NCI-H2107 (cell line): ENCODE data around the gene MYBPC2.
"Not testable (repeated sequence)": the region's sequence is repeated elsewhere in the genome, so short reads cannot be mapped to it uniquely, and the experiment has no call there.

Source experiments
- DNase-seq: peaks from one replicate; lab custom pipeline; 2025; lab: John Stamatoyannopoulos, UW

MYBPC2 gene

GRCh38 chr19:50428772-50429463 lies 3.8 kb upstream of the MYBPC2 start:
- no peak for DNase-seq

GRCh38 chr19:50430888-50431342 lies 1.8 kb upstream of the MYBPC2 start:
- DNase-seq, result no peak

DNA sequence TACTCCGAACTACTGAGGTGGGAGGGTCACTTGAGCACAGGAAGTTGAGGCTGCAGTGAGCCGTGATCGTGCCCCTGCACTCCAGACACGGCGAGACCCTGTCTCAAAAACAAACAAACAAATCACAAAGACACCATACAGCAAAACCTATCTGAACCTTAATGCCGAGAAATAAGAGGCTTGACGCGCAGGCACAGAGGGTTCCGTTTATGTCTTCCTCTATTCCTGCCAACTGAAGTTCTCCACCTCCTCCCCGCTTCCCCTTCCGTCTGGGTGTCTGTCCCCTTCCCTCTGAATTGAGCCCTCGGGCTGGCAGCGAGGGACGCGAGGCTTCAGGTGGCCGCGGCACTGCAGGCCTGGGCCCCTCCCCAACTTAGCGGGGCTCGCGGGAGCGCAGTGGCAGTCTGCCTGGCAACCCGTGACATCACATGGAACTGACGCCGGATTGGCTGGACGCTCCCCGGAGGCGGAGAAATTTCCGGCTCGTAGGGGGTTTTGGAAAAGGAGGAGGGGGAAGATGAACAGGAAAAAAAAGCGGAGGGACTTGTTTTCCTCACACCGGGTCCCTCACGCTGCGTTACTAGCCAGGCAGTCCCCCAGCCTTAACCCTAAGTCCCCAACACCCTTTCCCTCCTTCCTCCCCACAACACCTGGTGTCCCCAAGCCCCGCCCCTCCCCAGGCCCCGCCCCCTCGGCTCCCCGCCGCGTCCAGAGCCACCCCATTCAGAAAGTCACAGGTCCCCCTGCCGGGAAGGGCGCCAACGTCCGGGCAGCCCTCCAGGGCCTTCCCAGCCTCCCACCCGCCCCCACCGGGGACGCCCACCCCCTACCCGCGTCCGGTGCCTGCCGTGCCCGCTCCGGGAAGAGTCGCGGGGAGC lies 1.1 kb upstream of the MYBPC2 start:
- peak; percentile 47 for DNase-seq

GRCh38 chr19:50433201-50434180 lies 799 bp downstream of the MYBPC2 start:
- no peak for DNase-seq

DNA sequence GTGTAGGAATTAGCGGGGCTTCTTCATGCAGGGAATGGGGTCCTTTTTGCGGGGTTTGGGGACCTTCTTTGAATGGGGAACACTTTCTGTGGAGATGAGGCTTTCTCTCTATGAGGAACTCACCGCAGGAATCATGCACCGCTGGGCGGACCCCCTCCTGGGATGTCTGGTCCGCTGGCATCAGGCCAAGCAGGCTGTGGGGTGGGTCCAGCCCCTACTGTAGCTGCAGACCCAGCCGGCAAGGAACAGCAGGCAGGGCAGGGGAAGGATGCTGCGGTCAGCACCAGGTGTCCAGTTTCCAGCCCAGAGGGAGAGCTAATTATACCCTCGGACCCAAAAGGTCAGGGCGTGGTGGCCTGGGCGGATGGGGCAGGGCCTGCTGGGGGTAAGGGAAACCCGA lies 1.8 kb downstream of the MYBPC2 start:
- no peak for DNase-seq

GRCh38 chr19:50435221-50435620 lies 2.5 kb downstream of the MYBPC2 start:
- no peak for DNase-seq

GRCh38 chr19:50435627-50436026 lies 2.9 kb downstream of the MYBPC2 start:
- DNase-seq, result no peak

GRCh38 chr19:50437862-50438449 lies 5.3 kb downstream of the MYBPC2 start:
- DNase-seq, result no peak

GRCh38 chr19:50439130-50439529 lies 6.4 kb downstream of the MYBPC2 start:
- not testable (repeated sequence) for DNase-seq

DNA sequence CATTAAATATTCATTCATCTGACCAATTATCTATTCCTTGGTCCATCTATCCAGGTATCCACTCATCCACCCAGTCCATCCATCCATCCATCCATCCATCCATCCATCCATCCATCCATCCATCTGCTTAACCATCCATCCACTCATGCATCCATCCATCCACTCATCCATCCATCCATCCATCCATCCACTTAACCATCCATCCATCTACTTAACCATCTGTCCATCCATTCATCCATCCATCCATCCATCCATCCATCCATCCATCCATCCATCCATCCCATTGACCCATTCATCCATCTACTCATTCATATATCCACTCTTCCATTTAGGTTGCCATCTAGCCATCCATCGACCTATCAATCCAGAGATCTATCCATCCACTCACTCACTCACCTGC lies 11.4 kb downstream of the MYBPC2 start:
- no peak for DNase-seq

- no peak for DNase-seq
These were observed 14.4 kb downstream of the MYBPC2 start for GRCh38 chr19:50447053-50447452.

GRCh38 chr19:50447750-50448149 lies 15.1 kb downstream of the MYBPC2 start:
- DNase-seq, result no peak

- DNase-seq, result no peak
These were observed 16.7 kb downstream of the MYBPC2 start for GRCh38 chr19:50449236-50449899.

GRCh38 chr19:50450369-50451222 lies 17.9 kb downstream of the MYBPC2 start:
- DNase-seq, result no peak

DNA sequence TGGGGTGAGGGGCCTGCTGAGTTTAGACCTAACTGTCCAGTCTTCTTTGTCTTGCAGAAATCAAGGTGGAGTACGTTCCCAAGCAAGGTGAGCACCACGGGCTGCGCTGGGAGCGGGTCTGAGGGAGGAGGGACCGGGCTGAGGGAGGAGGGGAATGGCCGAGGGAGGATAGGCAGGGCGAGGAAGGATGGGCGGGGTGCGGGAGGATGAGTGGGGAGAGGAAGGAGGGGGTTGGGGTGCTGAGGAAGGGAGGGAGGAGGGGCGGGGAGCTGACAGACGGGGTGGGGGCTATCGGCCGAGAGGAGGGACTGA lies 18.5 kb downstream of the MYBPC2 start:
- no peak for DNase-seq

DNA sequence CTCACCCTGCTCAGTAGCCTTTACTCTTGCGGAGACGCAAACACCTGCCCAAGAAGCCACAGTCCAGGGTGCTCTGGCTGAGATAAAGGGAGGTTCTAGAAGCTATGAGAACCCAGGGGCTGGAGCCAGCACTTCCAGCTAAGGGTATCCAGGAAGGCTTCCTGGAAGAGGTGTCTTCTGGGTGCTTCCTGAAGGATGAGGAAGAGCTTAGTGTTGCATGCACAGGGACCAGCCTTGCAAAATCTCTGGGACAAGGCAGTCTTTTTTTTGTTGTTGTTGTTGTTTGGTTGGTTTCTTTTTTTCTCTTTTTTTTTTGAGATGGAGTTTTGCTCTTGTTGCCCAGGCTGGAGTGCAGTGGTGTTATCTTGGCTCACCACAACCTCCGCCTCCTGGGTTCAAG lies 20.6 kb downstream of the MYBPC2 start:
- no peak for DNase-seq

- no peak for DNase-seq
These were observed 23.3 kb downstream of the MYBPC2 start for GRCh38 chr19:50455992-50456391.

DNA sequence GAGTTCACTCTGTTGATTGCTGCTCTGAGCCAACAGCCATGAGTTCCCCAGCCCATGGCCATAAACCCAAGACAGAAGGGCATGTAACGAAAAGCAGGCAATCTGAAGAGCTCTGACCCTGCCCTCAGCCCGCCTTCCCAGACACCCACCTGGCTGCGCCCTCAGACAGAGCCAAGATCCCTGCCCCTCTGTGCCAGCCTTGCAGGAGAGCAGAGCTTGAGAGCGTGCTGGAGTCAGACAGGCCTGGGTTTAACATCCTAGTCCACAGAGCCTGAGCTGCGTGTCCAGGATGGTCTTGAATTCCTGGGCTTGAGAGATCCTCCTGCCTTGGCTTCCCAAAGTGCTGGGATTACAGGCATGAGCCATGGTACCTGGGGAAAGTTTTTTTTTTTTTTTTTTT lies 24.6 kb downstream of the MYBPC2 start:
- DNase-seq, result no peak

DNA sequence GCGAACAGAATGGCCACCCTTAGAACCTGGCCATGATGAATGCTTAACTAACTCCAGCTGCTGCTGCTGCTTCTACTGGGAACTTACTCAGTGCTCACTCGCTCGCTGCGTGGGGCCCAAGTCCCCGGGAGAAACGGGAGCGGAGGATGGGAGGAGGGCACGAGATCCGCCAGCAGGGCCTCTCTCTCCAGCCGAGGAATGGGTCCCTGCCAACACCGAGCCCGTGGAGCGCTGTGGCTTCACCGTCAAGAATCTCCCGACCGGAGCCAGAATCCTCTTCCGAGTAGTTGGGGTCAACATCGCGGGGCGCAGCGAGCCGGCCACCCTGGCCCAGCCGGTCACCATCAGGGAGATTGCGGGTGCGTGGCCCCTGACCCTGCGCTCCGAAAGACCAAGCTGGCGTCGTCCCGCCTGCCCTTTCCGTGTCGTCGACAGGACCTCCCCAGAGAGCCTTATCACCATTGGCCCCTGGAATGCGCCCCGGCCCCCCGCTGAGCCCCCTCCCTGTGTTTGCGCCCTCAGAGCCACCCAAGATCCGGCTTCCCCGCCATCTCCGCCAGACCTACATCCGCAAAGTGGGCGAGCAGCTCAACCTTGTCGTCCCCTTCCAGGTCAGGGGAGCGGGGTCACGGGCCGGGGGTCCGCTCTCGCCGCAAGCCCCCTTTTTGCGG lies 25.8 kb downstream of the MYBPC2 start:
- no peak for DNase-seq

- no peak for DNase-seq
These were observed 26.4 kb downstream of the MYBPC2 start for GRCh38 chr19:50459067-50459456.
